OCI-LY3 (cell line): ENCODE data around the gene AKAP6.
"Not testable (repeated sequence)": the region's sequence is repeated elsewhere in the genome, so short reads cannot be mapped to it uniquely, and the experiment has no call there.

Experiments
- H2AFZ ChIP-seq: fragments of 200-600, 300-600 bp; shearing (Covaris generic); 2 replicates; pipeline ENCODE4 v1.6.0; 2014; ENCODE audit warnings: antibody characterized with exemption, low read depth, low read length
- H3K27ac ChIP-seq: fragments of 200-600, 300-600 bp; sonication (generic); 2 replicates; pipeline ENCODE4 v1.5.1; 2014; ENCODE audit warnings: mild to moderate bottlenecking, low read length, moderate library complexity, mixed read lengths
- H3K27me3 ChIP-seq: fragments of 200-600, 300-600 bp; sonication (generic); 2 replicates; pipeline ENCODE4 v1.6.1; 2014; ENCODE audit warnings: low read depth, low read length, mixed read lengths
- H3K36me3 ChIP-seq: fragments of 200-600, 300-600 bp; sonication (generic); replicated peaks from 2 replicates; pipeline ENCODE3; 2014; ENCODE audit warnings: low read depth, low read length, mixed read lengths
- H3K4me1 ChIP-seq: fragments of 300-600, 200-600 bp; sonication (generic); 2 replicates; pipeline ENCODE4 v1.6.1; 2014; ENCODE audit warnings: low read length, mixed read lengths
- H3K4me2 ChIP-seq: fragments of 200-600, 300-600 bp; sonication (generic); 2 replicates; pipeline ENCODE4 v1.6.1; 2014; ENCODE audit warnings: low read length, mixed read lengths
- H3K4me3 ChIP-seq: fragments of 300-600, 200-600 bp; sonication (generic); 2 replicates; pipeline ENCODE4 v1.5.1; 2014; ENCODE audit warnings: antibody characterized with exemption, mild to moderate bottlenecking, low read length, moderate library complexity
- H3K79me2 ChIP-seq: fragments of 300-600, 200-600 bp; shearing (Covaris generic); 2 replicates; pipeline ENCODE4 v1.6.1; 2014; ENCODE audit warnings: mild to moderate bottlenecking, low read length, mixed read lengths
- H3K9ac ChIP-seq: fragments of 300-600, 200-600 bp; shearing (Covaris generic); 2 replicates; pipeline ENCODE4 v1.6.0; 2014; ENCODE audit warnings: mild to moderate bottlenecking, low read length, moderate library complexity
- H3K9me3 ChIP-seq: fragments of 200-600, 300-600 bp; shearing (Covaris generic); 2 replicates; pipeline ENCODE4 v1.6.1; 2014; ENCODE audit warnings: low read length, mixed read lengths; ENCODE audit not compliant: insufficient read depth
- H4K20me1 ChIP-seq: fragments of 200-600, 300-600 bp; sonication (generic); 2 replicates; pipeline ENCODE4 v1.6.1; 2016; ENCODE audit warnings: low read length, mixed read lengths; ENCODE audit not compliant: insufficient read depth
- EZH2phosphoT487 ChIP-seq: fragments of 200-600 bp; shearing (Covaris generic); IDR thresholded peaks from 2 replicates; pipeline ENCODE4 v1.6.1; 2018; ENCODE audit warnings: antibody characterized with exemption, mixed run types, low read depth
- TF ChIP-seq, protein P1 (sequence below): fragments of 200-600, 300-600 bp; sonication (generic); IDR thresholded peaks from 2 replicates; pipeline ENCODE4 v1.5.1; 2014; ENCODE audit warnings: antibody characterized with exemption, low read length, low read depth

The AKAP6 gene

DNA sequence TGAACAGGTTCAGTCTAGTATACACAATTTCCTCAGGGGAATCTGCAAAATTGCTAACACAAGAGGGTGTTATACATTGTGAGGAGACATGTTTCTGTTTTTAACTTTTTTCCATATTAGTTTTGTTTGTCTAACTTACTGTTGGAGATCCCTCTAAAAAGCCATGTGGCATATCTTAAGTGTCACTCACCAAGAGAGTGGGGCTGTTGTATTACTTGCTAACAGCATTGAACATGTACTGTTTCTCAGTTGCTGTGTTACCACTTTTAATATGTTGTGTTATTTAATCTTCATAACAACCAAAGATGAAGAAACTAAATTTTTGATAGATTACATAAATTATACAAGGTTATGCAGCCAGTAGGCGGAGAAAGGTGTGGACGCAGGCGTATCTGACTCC is 455.3 kb downstream of the AKAP6 start:
- Histone ChIP-seq H4K20me1 (no peaks in the 10 kb centered on the region), H3K27ac (no peak overlapping the region), H3K27me3 (no peaks in the 10 kb centered on the region), H3K4me3 (no peak overlapping the region), H3K4me2 (no peak overlapping the region), H3K79me2 (no peaks in the 10 kb centered on the region), H3K9me3 (no peaks in the 10 kb centered on the region), H2AFZ (no peak overlapping the region), H3K9ac (no peak overlapping the region), H3K4me1 (no peaks in the 10 kb centered on the region), H3K36me3 (no peaks in the 10 kb centered on the region)
- TF ChIP-seq EZH2phosphoT487 = no peak
- TF ChIP-seq, protein P1, sequence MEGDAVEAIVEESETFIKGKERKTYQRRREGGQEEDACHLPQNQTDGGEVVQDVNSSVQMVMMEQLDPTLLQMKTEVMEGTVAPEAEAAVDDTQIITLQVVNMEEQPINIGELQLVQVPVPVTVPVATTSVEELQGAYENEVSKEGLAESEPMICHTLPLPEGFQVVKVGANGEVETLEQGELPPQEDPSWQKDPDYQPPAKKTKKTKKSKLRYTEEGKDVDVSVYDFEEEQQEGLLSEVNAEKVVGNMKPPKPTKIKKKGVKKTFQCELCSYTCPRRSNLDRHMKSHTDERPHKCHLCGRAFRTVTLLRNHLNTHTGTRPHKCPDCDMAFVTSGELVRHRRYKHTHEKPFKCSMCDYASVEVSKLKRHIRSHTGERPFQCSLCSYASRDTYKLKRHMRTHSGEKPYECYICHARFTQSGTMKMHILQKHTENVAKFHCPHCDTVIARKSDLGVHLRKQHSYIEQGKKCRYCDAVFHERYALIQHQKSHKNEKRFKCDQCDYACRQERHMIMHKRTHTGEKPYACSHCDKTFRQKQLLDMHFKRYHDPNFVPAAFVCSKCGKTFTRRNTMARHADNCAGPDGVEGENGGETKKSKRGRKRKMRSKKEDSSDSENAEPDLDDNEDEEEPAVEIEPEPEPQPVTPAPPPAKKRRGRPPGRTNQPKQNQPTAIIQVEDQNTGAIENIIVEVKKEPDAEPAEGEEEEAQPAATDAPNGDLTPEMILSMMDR = no peak

DNA sequence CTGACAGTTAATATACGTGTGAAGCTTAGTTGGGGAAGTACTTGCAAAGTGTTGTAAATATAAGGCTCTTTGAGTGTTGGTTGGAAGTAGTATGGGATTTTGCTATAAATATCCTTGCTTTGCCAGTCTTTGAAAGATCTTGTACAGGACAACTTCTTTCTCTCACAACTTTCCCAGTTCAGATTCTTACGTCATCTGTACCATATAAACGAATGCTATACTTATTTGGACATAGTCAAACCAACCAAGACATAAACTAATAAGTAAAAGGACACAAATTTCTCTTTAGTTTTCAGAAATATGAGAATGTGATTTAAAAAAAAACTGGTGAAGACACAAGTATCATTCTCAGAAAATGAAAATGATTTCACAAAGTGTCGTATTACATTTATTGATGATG is 456.5 kb downstream of the AKAP6 start:
- Histone ChIP-seq H3K36me3 (no peaks in the 10 kb centered on the region), H3K27ac (no peak overlapping the region), H3K4me2 (no peak overlapping the region), H2AFZ (no peak overlapping the region), H3K9me3 (no peaks in the 10 kb centered on the region), H3K4me3 (no peak overlapping the region), H3K9ac (no peak overlapping the region), H3K4me1 (no peaks in the 10 kb centered on the region), H3K27me3 (no peaks in the 10 kb centered on the region), H3K79me2 (no peaks in the 10 kb centered on the region), H4K20me1 (no peaks in the 10 kb centered on the region)
- no peak for TF ChIP-seq EZH2phosphoT487
- TF ChIP-seq, protein P1 = no peak

DNA sequence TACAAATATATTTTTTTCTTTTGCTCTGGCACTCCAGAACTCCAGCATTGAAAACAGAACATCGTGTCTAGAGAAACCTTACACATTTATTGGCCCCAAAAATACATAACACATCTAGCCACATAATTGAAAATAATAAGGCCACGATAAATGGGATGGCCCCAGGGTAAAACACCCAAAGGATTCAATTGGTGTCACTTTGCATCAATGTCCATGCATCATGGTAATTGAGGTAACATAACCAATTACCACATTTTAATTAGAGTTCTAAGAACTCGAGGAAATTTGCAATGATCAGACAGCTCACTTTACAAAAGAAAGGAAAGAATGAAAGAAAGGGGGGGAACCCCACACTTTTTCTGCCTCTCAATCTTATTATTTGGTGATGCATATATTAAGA is 457.8 kb downstream of the AKAP6 start:
- Histone ChIP-seq H3K9ac (no peak overlapping the region), H3K27me3 (no peaks in the 10 kb centered on the region), H3K9me3 (no peaks in the 10 kb centered on the region), H4K20me1 (no peaks in the 10 kb centered on the region), H2AFZ (no peak overlapping the region), H3K36me3 (no peaks in the 10 kb centered on the region), H3K27ac (no peak overlapping the region), H3K4me1 (no peaks in the 10 kb centered on the region), H3K79me2 (no peaks in the 10 kb centered on the region), H3K4me3 (no peak overlapping the region), H3K4me2 (no peak overlapping the region)
- no peak for TF ChIP-seq EZH2phosphoT487
- TF ChIP-seq, protein P1 = no peak

DNA sequence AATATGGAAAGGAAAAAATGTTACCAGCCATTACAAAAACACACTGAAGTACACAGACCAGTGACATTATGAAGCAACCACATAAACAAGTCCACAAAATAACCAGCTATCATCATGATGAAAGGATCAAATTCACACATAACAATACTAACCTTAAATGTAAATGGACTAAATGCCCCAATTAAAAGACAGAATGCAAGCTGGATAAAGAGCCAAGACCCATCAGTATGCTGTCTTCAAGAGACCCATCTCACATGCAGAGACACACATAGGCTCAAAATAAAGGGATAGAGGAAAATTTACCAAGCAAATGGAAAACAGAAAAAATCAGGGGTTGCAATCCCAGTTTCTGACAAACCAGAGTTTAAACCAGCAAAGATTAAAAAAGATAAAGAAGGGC is 463.9 kb downstream of the AKAP6 start:
- not testable (repeated sequence) for H3K9me3 ChIP-seq, H3K27ac ChIP-seq, H4K20me1 ChIP-seq, H3K27me3 ChIP-seq, H2AFZ ChIP-seq, H3K36me3 ChIP-seq, H3K79me2 ChIP-seq, H3K4me3 ChIP-seq, H3K4me2 ChIP-seq, H3K9ac ChIP-seq, H3K4me1 ChIP-seq

DNA sequence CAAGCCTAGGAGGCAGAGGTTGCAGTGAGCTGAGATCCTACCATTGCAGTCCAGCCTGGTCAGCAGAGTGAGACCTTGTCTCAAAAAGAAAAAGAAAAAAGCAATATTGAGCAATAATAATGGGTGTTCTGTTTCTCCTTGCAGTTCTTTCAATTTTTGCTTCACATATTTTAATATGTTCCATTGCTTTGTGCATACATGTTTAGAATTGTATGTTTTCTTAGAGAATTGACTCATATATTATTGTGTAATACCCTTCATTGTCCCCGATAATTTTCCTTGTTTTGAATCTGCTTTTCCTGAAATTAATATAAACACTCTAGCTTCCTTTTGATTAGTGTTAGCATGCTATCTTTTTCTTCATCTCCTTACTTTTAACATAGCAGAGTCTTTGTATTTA is 471.2 kb downstream of the AKAP6 start:
- H3K4me1 ChIP-seq = no peaks in the 10 kb centered on the region
- H4K20me1 ChIP-seq = no peaks in the 10 kb centered on the region
- no peak overlapping the region for H3K27ac ChIP-seq
- H3K36me3 ChIP-seq = no peaks in the 10 kb centered on the region
- no peaks in the 10 kb centered on the region for H3K79me2 ChIP-seq
- TF ChIP-seq, protein P1 = no peak
- no peak for TF ChIP-seq EZH2phosphoT487
- H3K9ac ChIP-seq = no peak overlapping the region
- H3K27me3 ChIP-seq = no peaks in the 10 kb centered on the region
- H3K4me2 ChIP-seq = no peak overlapping the region
- no peak overlapping the region for H3K4me3 ChIP-seq
- H3K9me3 ChIP-seq = peaks cover 8% of the 10 kb centered on the region; the same call in 1 of the 2 replicates
- H2AFZ ChIP-seq = no peak overlapping the region
